ENCODE data around the gene MRTO4. TPM values are rescaled to one million over a fixed set of nuclear protein-coding genes. Genes with fewer than 3 reads are reported as not detected.
"Not testable (repeated sequence)": the region's sequence is repeated elsewhere in the genome, so short reads cannot be mapped to it uniquely, and the experiment has no call there.

MRTO4 gene
- polyA plus RNA-seq, 10 donors = 20.8 to 31.3 (median 26.3) TPM

DNA sequence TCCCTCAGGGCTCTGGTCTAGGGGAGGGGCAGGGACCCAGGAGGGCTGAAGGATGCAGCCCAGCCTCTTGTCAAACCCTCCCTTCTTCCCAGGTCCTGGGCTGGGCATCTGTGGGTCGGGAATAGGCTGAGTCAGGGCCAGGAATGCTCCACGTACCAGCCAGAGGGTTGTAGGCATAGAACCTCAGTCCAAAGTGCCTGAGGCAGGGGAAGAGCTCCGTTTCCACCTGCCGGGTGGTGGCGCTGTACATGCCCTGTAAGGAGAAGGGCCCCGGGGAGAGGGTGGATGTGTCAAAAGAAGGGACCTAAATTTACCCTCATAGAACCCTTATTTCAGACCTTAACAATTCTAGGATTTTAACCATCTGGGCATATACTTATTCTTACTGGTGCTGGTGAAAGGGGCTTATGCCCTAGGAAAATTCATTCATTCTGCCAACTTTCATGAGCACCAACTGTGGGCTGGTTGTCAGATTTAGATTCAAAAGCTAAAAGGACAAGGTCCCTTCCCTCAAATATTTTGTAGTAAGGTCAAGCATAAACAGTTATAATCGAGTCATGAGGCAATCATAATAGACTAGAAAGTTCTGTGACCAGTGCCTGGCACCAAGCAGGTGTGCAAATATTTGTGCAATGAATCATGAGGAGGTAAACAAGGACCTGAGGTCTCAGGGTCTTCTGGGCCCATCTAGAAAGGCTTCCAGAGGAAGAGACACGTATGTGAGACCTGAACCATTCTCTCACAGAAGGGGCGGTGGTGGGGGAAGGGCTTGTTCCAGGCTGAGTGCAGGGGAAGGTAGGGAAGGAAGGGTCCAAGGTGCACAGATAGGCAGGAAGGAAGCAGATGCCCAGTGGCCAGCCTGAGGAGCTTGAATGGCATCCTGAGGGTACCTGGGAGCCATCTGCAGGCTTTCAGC is 18.1 kb downstream of the MRTO4 start:
- not testable (repeated sequence) for DNase-seq

DNA sequence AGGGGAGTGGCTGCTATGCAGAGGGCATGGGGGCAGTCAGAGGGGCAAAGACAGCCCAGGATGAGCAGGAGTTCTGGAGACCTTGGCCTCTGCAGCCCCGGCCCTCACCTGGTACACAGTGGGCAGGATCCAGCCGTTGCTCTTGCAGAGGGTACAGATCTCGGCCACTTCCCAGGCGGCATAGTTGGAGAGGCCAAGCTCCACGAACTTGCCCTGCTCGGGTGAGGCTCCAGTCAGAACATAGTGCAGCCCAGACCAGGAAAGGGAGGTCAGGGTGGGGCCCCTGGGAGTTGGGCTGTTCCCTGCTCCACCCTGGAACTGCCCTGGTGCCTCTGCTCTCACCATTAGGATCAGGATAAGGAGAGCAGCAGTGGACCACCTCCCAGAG is 18.7 kb downstream of the MRTO4 start:
- not testable (repeated sequence) for DNase-seq

DNA sequence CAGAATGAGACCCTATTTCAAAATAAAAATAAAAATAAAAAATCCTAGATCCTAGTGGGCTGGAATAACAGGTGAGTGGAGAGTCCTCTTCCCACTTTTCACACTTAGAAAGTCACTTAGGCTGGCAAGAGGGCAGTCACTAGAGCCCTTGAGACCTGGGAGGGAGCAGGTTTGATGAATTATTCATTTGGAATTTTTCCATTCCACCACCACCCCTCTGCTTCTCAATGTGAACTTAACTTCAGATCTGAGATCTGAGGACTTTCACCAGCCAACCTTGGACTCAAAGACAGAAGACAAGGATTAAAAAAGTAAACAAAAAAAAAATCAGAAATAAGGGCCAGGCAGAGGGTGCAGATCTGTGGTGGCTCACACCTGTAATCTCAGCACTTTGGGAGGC is 20.5 kb downstream of the MRTO4 start:
- no peak for DNase-seq

DNA sequence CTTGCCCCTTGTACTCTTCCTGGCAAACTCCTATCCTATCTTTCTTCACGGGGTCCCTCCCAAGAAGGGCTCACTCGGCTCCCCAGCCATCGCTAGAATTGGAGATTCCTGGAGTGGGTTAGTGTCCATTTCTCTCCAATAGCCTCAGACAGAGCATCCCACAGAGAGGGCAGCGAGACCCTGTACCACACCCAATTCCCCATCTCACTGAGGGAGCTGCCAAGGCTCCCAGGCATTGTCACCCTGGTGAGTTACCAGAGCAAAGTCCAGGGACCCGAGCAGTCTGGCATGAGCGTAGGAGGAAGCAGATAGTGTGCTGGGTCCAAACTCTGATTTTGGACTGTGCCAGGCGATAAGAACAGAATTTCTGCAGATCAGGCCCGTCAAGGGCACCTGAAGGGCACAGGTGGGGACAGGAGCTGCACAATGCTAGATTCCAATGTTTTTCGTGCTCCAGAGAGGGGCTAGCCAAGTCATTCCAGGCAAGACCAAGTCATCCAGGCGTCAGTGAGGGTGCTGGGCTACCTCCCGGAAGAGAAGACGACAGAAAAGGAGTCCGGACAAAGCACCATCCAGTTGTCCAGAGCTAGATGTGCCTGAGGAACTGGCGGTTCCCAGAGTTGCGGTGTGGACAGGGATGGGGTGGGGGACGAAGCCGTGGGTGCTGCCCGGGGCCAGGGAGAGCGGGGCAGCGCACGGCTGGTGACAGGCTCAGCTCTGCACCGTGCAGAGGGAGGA is 21.7 kb downstream of the MRTO4 start:
- DNase-seq = no peak

DNA sequence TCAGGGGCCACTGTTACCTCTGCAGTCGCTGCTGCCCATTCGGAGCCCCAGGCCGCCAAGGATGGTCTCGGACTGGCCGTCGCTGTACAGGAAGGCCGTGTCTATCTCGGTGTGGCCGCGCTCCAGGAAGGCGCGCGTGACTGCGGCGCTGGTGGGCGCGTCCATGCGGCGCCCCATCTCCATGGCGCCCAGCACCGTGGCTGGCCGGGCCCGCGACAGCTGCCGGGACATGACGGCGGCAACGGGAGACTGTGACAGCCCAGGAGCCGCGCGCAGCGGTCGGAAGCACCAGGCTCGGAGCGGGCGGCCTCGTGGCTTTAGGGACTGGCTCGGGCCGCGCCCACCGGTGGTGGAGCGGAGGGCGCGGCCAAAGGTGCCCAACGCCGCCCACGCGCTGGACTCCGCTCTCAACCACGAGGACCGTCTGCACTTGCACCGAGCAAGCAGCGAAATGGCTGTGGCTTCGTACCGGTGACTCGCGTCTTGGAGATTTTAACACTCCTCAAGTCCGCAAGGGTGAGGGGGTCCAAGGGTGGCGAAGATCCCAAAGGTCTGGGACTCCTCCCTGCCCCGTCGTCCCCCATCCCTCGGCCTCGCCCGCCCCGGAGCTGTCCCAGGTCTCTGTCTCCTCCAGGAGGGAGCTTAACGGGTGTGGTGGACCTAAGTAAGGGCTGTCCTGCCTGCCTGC is 22.4 kb downstream of the MRTO4 start:
- not testable (repeated sequence) for DNase-seq

DNA sequence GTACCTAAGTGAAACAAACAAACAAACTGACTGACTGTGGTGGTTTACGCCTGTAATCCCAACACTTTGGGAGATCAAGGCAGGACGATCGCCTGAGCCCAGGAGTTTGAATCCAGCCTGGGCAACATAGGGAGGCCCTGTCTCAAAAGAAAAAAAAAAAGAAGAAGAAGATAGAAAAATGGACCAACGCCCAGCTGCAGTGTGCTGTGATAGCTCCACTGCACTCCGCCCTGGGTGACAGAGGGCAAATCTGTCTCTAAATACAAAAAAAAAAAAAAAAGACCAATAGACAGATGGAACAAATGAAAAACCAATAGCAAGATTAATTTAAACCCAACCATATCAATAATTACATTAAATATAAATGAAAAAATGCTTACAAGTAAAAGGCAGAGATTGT is 23.0 kb downstream of the MRTO4 start:
- DNase-seq = no peak

DNA sequence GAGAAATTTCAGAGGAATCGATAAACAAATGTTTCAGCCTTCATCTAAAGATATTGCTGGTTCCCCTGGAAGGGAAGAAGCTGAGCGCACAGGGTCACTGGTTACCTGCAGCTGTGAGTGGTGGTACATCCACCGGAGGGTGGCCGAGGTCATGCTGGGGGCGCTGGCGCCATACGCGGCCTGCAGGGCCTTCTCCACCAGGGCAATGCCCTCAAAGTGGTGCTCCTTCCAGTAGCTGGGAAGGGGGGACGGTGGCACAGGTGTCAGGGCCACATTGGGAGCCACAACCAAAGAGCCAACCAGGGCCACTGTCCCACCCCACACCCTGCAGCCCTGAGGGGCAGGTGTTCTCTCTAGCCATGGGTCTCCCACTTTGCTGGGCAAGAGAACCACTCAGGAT is 32.3 kb downstream of the MRTO4 start:
- no peak for DNase-seq

DNA sequence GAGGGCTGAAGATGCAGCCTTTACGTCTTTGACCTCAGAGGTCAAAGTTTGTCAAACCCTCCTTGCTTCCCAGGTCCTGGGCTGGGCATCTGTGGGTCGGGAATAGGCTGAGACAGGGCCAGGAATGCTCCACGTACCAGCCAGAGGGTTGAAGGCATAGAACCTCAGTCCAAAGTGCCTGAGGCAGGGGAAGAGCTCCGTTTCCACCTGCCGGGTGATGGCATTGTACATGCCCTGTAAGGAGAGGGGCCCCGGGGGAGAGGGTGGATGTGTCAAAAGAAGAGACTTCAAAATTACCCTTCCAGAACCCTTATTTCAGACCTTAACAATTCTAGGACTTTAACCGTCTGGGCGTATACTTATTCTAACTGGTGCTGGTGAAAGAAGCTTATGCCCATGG is 33.3 kb downstream of the MRTO4 start:
- no peak for DNase-seq

DNA sequence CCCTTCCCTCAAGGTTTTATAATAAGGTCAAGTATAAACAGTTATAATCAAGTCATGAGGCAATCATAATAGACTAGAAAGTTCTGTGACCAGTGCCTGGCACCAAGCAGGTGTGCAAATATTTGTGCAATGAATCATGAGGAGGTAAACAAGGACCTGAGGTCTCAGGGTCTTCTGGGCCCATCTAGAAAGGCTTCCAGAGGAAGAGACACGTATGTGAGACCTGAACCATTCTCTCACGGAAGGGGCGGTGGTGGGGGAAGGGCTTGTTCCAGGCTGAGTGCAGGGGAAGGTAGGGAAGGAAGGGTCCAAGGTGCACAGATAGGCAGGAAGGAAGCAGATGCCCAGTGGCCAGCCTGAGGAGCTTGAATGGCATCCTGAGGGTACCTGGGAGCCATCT is 33.8 kb downstream of the MRTO4 start:
- DNase-seq = not testable (repeated sequence)

DNA sequence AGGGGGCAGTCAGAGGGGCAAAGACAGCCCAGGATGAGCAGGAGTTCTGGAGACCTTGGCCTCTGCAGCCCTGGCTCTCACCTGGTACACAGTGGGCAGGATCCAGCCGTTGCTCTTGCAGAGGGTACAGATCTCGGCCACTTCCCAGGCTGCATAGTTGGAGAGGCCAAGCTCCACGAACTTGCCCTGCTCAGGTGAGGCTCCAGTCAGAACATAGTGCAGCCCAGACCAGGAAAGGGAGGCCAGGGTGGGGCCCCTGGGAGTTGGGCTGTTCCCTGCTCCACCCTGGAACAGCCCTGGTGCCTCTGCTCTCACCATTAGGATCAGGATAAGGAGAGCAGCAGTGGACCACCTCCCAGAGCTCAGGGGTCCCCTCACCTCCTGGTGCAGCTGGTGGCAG is 34.2 kb downstream of the MRTO4 start:
- not testable (repeated sequence) for DNase-seq

DNA sequence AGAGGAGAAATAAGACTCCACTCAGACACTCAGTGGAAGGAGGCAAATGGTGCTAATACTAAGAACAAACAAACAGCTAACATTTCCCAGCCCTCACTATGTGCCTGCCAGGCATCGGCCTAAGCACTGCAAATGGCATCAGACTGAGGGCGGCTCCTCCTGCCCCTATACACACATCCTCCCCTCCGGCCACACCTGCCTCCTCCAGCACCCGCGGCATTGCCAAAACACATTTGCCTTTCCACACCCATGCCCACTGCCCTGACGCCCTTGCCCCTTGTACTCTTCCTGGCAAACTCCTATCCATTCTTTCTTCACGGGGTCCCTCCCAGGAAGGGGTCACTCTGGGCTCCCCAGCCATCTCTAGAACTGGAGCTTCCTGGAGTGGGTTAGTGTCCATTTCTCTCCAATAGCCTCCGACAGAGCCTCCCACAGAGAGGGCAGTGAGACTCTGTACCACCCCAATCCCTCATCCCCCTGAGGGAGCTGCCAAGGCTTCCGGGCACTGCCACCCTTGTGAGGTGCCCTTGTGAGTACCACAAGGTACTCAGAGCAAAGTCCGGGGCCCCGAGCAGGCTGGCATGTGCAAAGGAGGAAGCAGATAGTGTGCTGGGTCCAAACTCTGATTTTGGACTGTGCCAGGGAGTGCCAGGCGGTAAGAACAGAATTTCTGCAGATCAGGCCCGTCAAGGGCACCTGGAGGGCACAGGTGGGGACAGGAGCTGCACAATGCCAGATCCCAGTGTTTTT is 36.0 kb downstream of the MRTO4 start:
- DNase-seq = no peak

DNA sequence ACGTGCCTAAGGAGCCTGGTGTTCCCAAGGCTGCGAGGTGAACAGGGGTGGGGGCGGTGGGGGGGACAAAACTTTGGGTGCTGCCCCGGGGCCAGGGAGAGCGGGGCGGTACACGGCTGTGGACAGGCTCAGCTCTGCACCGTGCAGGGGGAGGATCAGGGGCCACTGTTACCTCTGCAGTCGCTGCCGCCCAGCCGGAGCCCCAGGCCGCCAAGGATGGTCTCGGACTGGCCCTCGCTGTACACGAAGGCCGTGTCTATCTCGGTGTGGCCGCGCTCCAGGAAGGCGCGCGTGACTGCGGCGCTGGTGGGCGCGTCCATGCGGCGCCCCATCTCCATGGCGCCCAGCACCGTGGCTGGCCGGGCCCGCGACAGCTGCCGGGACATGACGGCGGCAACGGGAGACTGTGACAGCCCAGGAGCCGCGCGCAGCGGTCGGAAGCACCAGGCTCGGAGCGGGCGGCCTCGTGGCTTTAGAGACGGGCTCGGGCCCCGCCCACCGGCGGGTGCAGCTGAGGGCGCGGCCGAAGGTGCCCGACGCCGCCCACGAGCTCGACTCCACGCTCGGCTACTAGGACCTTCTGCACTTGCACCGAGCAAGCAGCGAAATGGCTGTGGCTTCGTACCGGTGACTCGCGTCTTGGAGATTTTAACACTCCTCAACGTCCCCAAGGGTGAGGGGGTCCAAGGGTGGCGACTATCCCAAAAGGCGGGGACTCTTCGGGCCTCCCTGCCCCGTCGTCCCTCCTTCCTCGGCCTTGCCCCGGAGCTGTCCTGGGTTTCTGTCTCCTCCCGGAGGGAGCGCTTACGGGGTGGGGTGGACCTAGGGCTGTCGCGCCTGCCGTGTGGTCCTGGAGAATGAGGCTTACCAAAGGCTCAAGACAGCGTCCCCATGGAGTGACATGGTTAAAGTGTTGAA is 37.0 kb downstream of the MRTO4 start, which contains the start of gene AKR7A3:
Gene AKR7A3 (minus strand): TSS at position 447 of the 918 bp plus-strand sequence. CDS start 61 bp downstream, at position 386.
- peak in 1 of 3 donors; percentile 52 for DNase-seq

DNA sequence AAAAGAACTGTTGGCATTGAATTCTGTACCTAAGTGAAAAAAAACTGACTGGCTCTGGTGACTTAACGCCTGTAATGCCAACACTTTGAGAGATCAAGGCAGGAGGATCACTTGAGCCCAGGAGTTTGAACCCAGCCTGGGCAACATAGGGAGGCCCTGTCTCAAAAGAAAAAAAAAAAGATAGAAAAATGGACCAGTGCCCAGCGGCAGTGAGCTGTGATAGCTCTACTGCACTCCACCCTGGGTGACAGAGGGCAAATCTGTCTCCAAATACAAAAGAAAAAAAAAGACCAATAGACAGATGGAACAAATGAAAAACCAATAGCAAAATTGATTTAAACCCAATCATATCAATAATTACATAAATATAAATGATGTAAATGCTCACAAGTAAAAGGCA is 37.6 kb downstream of the MRTO4 start:
- no peak for DNase-seq

DNA sequence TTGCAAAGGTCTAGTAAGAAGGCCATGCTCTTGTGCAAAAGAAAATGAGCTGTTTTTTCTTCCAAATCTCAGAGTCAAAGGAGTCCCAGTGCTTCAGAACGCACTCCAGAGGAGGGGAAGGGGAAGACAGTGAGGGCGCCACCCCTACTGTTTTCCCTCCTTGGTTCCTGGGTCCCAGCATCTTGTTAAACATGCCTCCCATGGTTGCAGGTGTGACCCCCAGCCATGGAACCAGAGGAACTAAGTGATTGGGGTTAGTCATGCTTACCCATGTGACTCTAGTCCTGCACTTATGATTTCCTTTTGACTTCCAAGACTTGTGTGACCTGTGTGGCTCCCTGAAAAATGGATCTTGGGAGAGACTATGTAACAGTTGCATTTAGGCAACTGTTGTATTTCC is 43.0 kb downstream of the MRTO4 start:
- DNase-seq = no peak

DNA sequence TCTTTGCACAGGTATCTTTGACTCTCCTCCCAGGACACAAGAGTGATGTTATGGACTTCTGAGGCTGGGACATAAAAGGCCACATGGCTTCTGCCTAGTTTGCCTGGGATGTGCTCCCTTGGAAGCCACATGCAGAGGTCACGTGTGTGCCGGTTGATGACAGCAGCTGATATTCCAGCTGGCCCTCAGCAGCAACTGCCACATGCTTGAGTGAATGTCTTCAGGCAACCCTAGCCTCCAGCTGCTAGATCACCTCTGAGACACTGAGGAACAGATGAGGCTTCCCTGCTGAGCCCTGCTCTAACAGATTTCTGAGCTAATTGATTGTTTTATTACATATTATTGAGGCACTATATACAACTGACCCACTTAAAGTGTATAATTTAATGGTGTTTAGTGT is 48.6 kb downstream of the MRTO4 start:
- no peak for DNase-seq

DNA sequence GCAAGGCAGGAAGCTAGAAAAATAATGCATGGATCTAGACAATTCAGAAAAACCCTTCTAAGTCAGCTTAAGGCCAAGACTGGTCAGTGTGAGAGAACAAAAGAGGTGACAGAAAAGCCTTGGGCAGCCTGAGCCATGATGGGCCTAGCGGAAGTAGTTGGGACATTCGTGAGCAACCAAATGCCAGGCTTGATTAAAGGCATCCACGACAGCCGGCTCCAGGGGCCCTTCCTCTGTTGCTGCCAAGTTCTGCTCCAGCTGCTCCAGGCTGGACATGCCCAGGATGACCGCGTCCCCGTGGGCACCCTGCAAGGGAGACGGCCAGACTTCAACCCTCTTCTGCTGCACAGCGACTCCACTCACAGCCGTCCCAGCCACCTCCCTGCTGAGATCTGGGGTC is 52.5 kb downstream of the MRTO4 start:
- peak in 2 of 3 donors; percentile 28 to 29 for DNase-seq

DNA sequence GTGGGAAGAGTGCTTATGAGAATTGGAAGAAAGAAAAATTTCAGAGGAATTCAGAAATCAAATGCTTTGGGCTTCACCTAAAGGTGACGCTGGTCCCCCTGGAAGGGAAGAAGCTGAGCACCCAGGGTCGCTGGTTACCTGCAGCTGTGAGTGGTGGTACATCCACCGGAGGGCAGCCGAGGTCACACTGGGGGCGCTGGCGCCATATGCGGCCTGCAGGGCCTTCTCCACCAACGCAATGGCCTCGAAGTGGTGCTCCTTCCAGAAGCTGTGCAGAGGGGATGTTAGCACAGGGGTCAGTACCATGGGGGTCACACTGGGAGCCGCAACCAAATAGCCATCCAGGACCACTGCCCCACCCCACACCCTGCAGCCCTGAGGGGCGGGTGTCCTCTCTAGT is 54.3 kb downstream of the MRTO4 start:
- DNase-seq = no peak

DNA sequence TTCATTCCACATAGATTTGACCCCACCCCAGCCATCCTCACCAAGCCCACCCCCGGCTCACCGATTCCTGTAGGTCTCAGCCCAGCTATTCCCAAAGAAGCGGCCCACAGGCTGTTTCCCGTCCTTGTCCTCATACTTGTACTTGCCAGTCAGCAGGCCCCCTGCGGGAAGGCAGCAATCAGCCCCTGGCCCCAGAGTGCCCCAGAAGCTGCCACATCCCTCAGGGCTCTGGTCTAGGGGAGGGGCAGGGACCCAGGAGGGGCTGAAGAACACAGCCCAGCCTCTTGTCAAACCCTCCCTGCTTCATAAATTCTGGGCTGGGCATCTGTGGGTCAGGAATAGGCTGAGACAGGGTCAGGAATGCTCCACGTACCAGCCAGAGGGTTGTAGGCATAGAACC is 55.3 kb downstream of the MRTO4 start:
- DNase-seq = no peak

DNA sequence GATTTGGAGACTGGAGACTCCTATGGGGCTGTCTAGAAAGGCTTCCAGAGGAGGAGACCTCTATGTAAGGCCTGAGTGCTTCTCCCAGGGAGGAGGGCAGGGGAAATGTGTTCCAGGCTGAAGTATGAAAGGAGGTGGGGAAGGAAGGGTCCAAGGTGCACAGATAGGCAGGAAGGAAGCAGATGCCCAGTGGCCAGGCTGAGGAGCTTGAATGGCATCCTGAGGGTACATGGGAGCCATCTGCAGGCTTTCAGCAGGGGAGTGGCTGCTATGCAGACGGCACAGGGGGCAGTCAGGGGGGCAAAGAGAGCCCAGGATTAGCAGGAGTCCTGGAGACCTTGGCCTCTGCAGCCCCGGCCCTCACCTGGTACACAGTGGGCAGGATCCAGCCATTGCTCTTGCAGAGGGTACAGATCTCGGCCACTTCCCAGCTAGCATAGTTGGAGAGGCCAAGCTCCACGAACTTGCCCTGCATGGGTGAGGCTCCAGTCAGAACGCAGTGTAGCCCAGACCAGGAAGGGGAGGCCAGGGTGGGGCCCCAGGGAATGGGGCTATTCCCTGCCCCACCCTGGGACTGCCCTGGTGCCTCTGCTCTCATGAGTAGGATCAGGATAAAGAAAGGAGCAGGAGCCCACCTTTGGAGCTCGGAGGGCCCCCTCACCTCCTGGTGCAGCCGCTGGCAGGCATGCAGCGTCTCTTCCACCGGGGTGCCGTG is 56.3 kb downstream of the MRTO4 start:
- no peak for DNase-seq

DNA sequence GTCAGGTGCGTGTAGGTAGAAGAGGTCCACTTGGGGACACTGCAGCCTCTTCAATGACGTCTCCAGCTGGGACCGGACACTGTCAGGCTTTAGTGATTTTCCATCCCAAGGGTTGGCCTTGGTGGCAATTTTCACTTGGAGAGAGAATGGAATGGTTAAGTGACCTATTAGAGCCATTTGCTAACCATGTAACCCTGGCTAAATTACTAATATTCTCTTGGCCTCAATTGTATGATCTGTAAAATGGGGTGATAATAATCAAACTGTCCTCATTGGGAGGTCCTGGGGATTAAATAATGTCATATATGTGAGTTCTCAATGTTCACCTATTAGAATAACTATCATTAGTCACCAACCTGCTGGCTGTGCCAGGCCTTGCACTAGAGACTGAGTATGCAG is 56.9 kb downstream of the MRTO4 start:
- DNase-seq = no peak

Data from muscle of back (tissue), 11 donors.